H9 (cell line): ENCODE measurements around the gene SDK1. TPM values are rescaled to one million over a fixed set of nuclear protein-coding genes. Genes with fewer than 3 reads are reported as not detected.

Source experiments
- DNase-seq: peaks from one replicate; pipeline ENCODE4 v3.0.0-alpha.2; 2017
- H2AFZ ChIP-seq: one replicate; pipeline ENCODE4 v1.6.1; 2013; ENCODE audit warnings: mild to moderate bottlenecking, low read length, control low read depth, moderate library complexity
- H2AK5ac ChIP-seq: 2 replicates; pipeline ENCODE4 v1.6.1; 2013; ENCODE audit warnings: low read length, control low read depth, mixed read lengths; ENCODE audit not compliant: insufficient read length
- H2BK120ac ChIP-seq: one replicate; pipeline ENCODE4 v1.6.1; 2013; ENCODE audit warnings: low read depth, mild to moderate bottlenecking, low read length, control low read depth, inconsistent platforms; ENCODE audit not compliant: poor library complexity, severe bottlenecking
- H2BK12ac ChIP-seq: 2 replicates; pipeline ENCODE4 v1.6.1; 2013; ENCODE audit warnings: low read length, control low read depth, mixed read lengths, low read depth; ENCODE audit not compliant: insufficient read length
- H2BK15ac ChIP-seq: 2 replicates; pipeline ENCODE4 v1.6.1; 2013; ENCODE audit warnings: low read depth, low read length, control low read depth
- H2BK20ac ChIP-seq: one replicate; pipeline ENCODE4 v1.6.1; 2013; ENCODE audit warnings: low read depth, mild to moderate bottlenecking, low read length, control low read depth, inconsistent platforms; ENCODE audit not compliant: poor library complexity, severe bottlenecking
- H2BK5ac ChIP-seq: 2 replicates; pipeline ENCODE4 v1.6.1; 2013; ENCODE audit warnings: low read length, control low read depth, mixed read lengths; ENCODE audit not compliant: insufficient read length
- H3K14ac ChIP-seq: 2 replicates; pipeline ENCODE4 v1.6.1; 2013; ENCODE audit warnings: low read length, control low read depth; ENCODE audit not compliant: insufficient read depth
- H3K18ac ChIP-seq: 2 replicates; pipeline ENCODE4 v1.6.1; 2013; ENCODE audit warnings: low read depth, mild to moderate bottlenecking, mixed read lengths, low read length, control low read depth; ENCODE audit not compliant: insufficient read length
- H3K23ac ChIP-seq: 2 replicates; pipeline ENCODE4 v1.6.1; 2013; ENCODE audit warnings: low read length, control low read depth, mixed read lengths, low read depth; ENCODE audit not compliant: insufficient read length
- H3K23me2 ChIP-seq: 2 replicates; pipeline ENCODE4 v1.6.1; 2013; ENCODE audit warnings: low read depth, mild to moderate bottlenecking, mixed read lengths, low read length, control low read depth; ENCODE audit not compliant: insufficient read length, poor library complexity, severe bottlenecking
- H3K27ac ChIP-seq: 2 replicates; pipeline ENCODE4 v1.5.1; 2013; ENCODE audit warnings: low read length, control low read depth, mixed read lengths, low read depth; ENCODE audit not compliant: insufficient read length
- H3K27me3 ChIP-seq: 2 replicates; pipeline ENCODE4 v1.6.1; 2013; ENCODE audit warnings: low read length, control low read depth, inconsistent platforms; ENCODE audit not compliant: insufficient read depth
- H3K4ac ChIP-seq: 2 replicates; pipeline ENCODE4 v1.6.1; 2013; ENCODE audit warnings: low read depth, mild to moderate bottlenecking, control low read depth, inconsistent platforms, low read length, moderate library complexity
- H3K4me1 ChIP-seq: 2 replicates; pipeline ENCODE4 v1.6.1; 2013; ENCODE audit warnings: low read length, control low read depth, inconsistent platforms; ENCODE audit not compliant: insufficient read depth
- H3K4me2 ChIP-seq: 2 replicates; pipeline ENCODE4 v1.6.1; 2013; ENCODE audit warnings: low read length, control low read depth, mixed read lengths; ENCODE audit not compliant: insufficient read length, insufficient read depth
- H3K56ac ChIP-seq: 2 replicates; pipeline ENCODE4 v1.6.1; 2013; ENCODE audit warnings: low read depth, mild to moderate bottlenecking, mixed read lengths, low read length, control low read depth; ENCODE audit not compliant: insufficient read length
- H3K79me1 ChIP-seq: 2 replicates; pipeline ENCODE4 v1.6.1; 2013; ENCODE audit warnings: low read depth, mild to moderate bottlenecking, moderate library complexity, low read length, control low read depth, inconsistent platforms; ENCODE audit not compliant: insufficient read depth, poor library complexity, severe bottlenecking
- H3K79me2 ChIP-seq: 2 replicates; pipeline ENCODE4 v1.6.1; 2013; ENCODE audit warnings: low read length, control low read depth, inconsistent platforms; ENCODE audit not compliant: insufficient read depth
- H3K9ac ChIP-seq: 2 replicates; pipeline ENCODE4 v1.6.1; 2013; ENCODE audit warnings: low read length, control low read depth, mixed read lengths; ENCODE audit not compliant: insufficient read length; ENCODE audit errors: extremely low read depth
- H3K9me3 ChIP-seq: one replicate; pipeline ENCODE4 v1.6.1; 2013; ENCODE audit warnings: low read depth, low read length, inconsistent platforms; ENCODE audit not compliant: control insufficient read depth
- H3T11ph ChIP-seq: one replicate; pipeline ENCODE4 v1.6.1; 2013; ENCODE audit warnings: mild to moderate bottlenecking, low read length, control low read depth, inconsistent platforms
- H4K20me1 ChIP-seq: one replicate; pipeline ENCODE4 v1.6.1; 2013; ENCODE audit not compliant: control insufficient read depth, insufficient read length, insufficient read depth
- H4K5ac ChIP-seq: 2 replicates; pipeline ENCODE4 v1.6.1; 2013; ENCODE audit warnings: low read depth, mild to moderate bottlenecking, mixed read lengths, low read length, control low read depth; ENCODE audit not compliant: insufficient read length
- H4K8ac ChIP-seq: replicated peaks from 2 replicates; pipeline ENCODE4 v1.6.1; 2013; ENCODE audit warnings: low read length, control low read depth, mixed read lengths, low read depth; ENCODE audit not compliant: insufficient read length
- H4K91ac ChIP-seq: 2 replicates; pipeline ENCODE4 v1.6.1; 2013; ENCODE audit warnings: low read depth, mild to moderate bottlenecking, moderate library complexity, mixed read lengths, low read length, control low read depth; ENCODE audit not compliant: insufficient read length
- H3K27ac Mint-ChIP-seq, 3 experiments: 2 replicates in 2 of 3; 3 replicates in 1 of 3; pipeline ENCODE4 v1.8.0; 2020 to 2021; ENCODE audit warnings: mixed read lengths in 3 of 3, mild to moderate bottlenecking in 1 of 3, moderate library complexity in 1 of 3
- H3K27me3 Mint-ChIP-seq: 2 replicates; pipeline ENCODE4 v1.8.0; 2021; ENCODE audit warnings: low read depth, mild to moderate bottlenecking, moderate library complexity, mixed read lengths
- H3K36me3 Mint-ChIP-seq, 3 experiments: 2 replicates in 2 of 3; 3 replicates in 1 of 3; pipeline ENCODE4 v1.8.0; 2020 to 2021; ENCODE audit warnings: low read depth in 3 of 3, mixed read lengths in 3 of 3; ENCODE audit not compliant: insufficient read depth in 1 of 3
- H3K4me1 Mint-ChIP-seq, 2 experiments: 2 replicates each; pipeline ENCODE4 v1.8.0; 2020; ENCODE audit warnings: mixed read lengths in 2 of 2
- H3K4me3 Mint-ChIP-seq, 2 experiments: 2 replicates in 1 of 2; 3 replicates in 1 of 2; pipeline ENCODE4 v1.8.0; 2020 to 2021; ENCODE audit warnings: mild to moderate bottlenecking in 2 of 2, mixed read lengths in 2 of 2, moderate library complexity in 1 of 2
- H3K9me3 Mint-ChIP-seq, 2 experiments: 2 replicates in 1 of 2; 3 replicates in 1 of 2; pipeline ENCODE4 v1.8.0; 2020; ENCODE audit warnings: mild to moderate bottlenecking in 2 of 2, mixed read lengths in 2 of 2, moderate library complexity in 1 of 2
- WGBS: extraction: QIAGEN DNeasy Blood & Tissue Kit; methylation state at CpG from one replicate; pipeline ENCODE4 v1.1.7; 2013; ENCODE audit warnings: missing lambda C conversion rate, low lambda C conversion rate, mixed read lengths; ENCODE audit not compliant: insufficient read length; ENCODE audit errors: extremely low coverage; 5-methylcytosine and 5-hydroxymethylcytosine counted together
- total RNA-seq: library from RNA; stranded (reverse); gene quantifications from 2 replicates; pipeline ENCODE4 v1.2.1, GENCODE V29; 2021
- TF ChIP-seq, protein P1 (sequence below): fragments of 200-600 bp; sonication (generic); conservative IDR thresholded peaks from 3 replicates; pipeline ENCODE4 v1.8.0; 2021; ENCODE audit warnings: antibody characterized with exemption, mild to moderate bottlenecking

Gene SDK1
- total RNA-seq, 1 experiment from 2014 or later = 8.7 TPM

GRCh38 chr7:4246536-4246935 is 945.5 kb downstream of the SDK1 start:
- Histone ChIP-seq H3T11ph (no peak overlapping the region), H2BK12ac (no peak overlapping the region), H3K27ac (no peak overlapping the region), H3K9me3 (no peaks in the 10 kb centered on the region), H3K4me1 (no peaks in the 10 kb centered on the region; the same call in 1 of the 2 replicates), H3K79me1 (no peaks in the 10 kb centered on the region), H3K23me2 (no peaks in the 10 kb centered on the region), H4K5ac (no peak overlapping the region), H2AFZ (no peak overlapping the region), H2AK5ac (no peak overlapping the region), H4K8ac (no peak overlapping the region), H2BK15ac (no peak overlapping the region), H3K27me3 (no peaks in the 10 kb centered on the region), H2BK120ac (no peak overlapping the region), H3K79me2 (no peaks in the 10 kb centered on the region), H4K20me1 (no peaks in the 10 kb centered on the region), H2BK5ac (no peak overlapping the region), H3K23ac (no peak overlapping the region), H2BK20ac (no peak overlapping the region), H3K4me2 (no peak overlapping the region), H3K14ac (no peak overlapping the region), H4K91ac (no peak overlapping the region), H3K9ac (no peak overlapping the region), H3K18ac (no peak overlapping the region), H3K56ac (no peak overlapping the region), H3K4ac (no peak overlapping the region)
- H3K27me3 Mint-ChIP-seq = no peaks in the 10 kb centered on the region
- H3K9me3 Mint-ChIP-seq = peaks cover 3 to 9% of the 10 kb centered on the region in 2 experiments
- H3K27ac Mint-ChIP-seq = no peak overlapping the region
- H3K36me3 Mint-ChIP-seq = peaks cover 9 to 14% (median 12%) of the 10 kb centered on the region in 3 experiments; a peak in 5 of 7 replicates
- peaks cover 14 to 24% of the 10 kb centered on the region in 2 experiments for H3K4me1 Mint-ChIP-seq
- no CpG with 5 or more reads among the region's 11 CpGs for WGBS
- no peak overlapping the region for H3K4me3 Mint-ChIP-seq
- no peak for DNase-seq
- TF ChIP-seq, protein P1, sequence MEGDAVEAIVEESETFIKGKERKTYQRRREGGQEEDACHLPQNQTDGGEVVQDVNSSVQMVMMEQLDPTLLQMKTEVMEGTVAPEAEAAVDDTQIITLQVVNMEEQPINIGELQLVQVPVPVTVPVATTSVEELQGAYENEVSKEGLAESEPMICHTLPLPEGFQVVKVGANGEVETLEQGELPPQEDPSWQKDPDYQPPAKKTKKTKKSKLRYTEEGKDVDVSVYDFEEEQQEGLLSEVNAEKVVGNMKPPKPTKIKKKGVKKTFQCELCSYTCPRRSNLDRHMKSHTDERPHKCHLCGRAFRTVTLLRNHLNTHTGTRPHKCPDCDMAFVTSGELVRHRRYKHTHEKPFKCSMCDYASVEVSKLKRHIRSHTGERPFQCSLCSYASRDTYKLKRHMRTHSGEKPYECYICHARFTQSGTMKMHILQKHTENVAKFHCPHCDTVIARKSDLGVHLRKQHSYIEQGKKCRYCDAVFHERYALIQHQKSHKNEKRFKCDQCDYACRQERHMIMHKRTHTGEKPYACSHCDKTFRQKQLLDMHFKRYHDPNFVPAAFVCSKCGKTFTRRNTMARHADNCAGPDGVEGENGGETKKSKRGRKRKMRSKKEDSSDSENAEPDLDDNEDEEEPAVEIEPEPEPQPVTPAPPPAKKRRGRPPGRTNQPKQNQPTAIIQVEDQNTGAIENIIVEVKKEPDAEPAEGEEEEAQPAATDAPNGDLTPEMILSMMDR = no peak
